Mucosa of descending colon (tissue), 3 donors: ENCODE data around the gene ITIH2. TPM values are rescaled to one million over a fixed set of nuclear protein-coding genes. Genes with fewer than 3 reads are reported as not detected.
"Not testable (repeated sequence)": the region's sequence is repeated elsewhere in the genome, so short reads cannot be mapped to it uniquely, and the experiment has no call there.

Experiments used
- ATAC-seq: fragments of 200-7000 bp; cut with Tn5 transposase; one replicate; pipeline ENCODE4 v1.9.1; 2020; ENCODE audit warnings: mild to moderate bottlenecking, moderate library complexity
- DNase-seq, 3 donors: peaks; one replicate each; pipeline ENCODE4 v3.0.0-alpha.2; 2020
- H3K36me3 ChIP-seq: fragments of 200-600 bp; one replicate; pipeline ENCODE4 v1.8.0; 2021; ENCODE audit warnings: low read depth, mild to moderate bottlenecking
- H3K4me1 ChIP-seq: fragments of 200-600 bp; one replicate; pipeline ENCODE4 v1.8.0; 2021; ENCODE audit warnings: low read depth, mild to moderate bottlenecking
- H3K4me3 ChIP-seq: fragments of 200-600 bp; one replicate; pipeline ENCODE4 v1.8.0; 2021; ENCODE audit warnings: mild to moderate bottlenecking
- H3K9me3 ChIP-seq: fragments of 200-600 bp; one replicate; pipeline ENCODE4 v1.8.0; 2021; ENCODE audit warnings: mild to moderate bottlenecking
- CTCF ChIP-seq: fragments of 200-600 bp; IDR thresholded peaks from one replicate; pipeline ENCODE4 v1.8.0; 2022; ENCODE audit warnings: antibody characterized with exemption, mild to moderate bottlenecking
- intact Hi-C, 2 donors: fragments of 100-400 bp; cut with DNase I in 1 of 2; cut with micrococcal nuclease in 1 of 2; formaldehyde crosslinking; loops; one replicate each; pipeline versions ENCODE4 v1.11.0 to v1.11.1; 2022; cut with DNase I, micrococcal nuclease
- total RNA-seq, 3 donors: library from RNA; stranded (reverse); fragmentation: NEBNext Ultra II Directional in 2 of 3; extraction: Animal tissue kit (Norgen Biotek cat#: 25700) in 2 of 3; gene quantifications; one replicate each; pipeline versions ENCODE4 v1.2.1 to v1.2.4, GENCODE V29; 2021 to 2023
- donor health status: DM: no; HTN: no; CAD: no; lungs with moderate emphysema.
- donor health status: DM: no; HTN: no; CAD: no.
- donor health status: DM: no; HTN: yes; CAD: no.

Gene ITIH2
- total RNA-seq, 3 donors from 2014 or later = not detected

GRCh38 chr10:7679256-7679655 is 23.9 kb upstream of the ITIH2 start:
- no peak overlapping the region for H3K4me3 ChIP-seq
- TF ChIP-seq CTCF = no peak
- no peaks in the 10 kb centered on the region for H3K9me3 ChIP-seq
- ATAC-seq (no peak), DNase-seq (no peak)
- intact Hi-C loops = no loop called here
- no peaks in the 10 kb centered on the region for H3K36me3 ChIP-seq
- H3K4me1 ChIP-seq = no peaks in the 10 kb centered on the region

GRCh38 chr10:7680078-7680477 is 23.0 kb upstream of the ITIH2 start:
- ATAC-seq, intact Hi-C loops, H3K4me3 ChIP-seq, H3K36me3 ChIP-seq, DNase-seq, H3K4me1 ChIP-seq, H3K9me3 ChIP-seq: not testable (repeated sequence)

- no peak for ATAC-seq
- H3K9me3 ChIP-seq = no peaks in the 10 kb centered on the region
- H3K4me1 ChIP-seq = no peaks in the 10 kb centered on the region
- H3K36me3 ChIP-seq = no peaks in the 10 kb centered on the region
- DNase-seq = no peak
- TF ChIP-seq CTCF = no peak
- H3K4me3 ChIP-seq = no peak overlapping the region
- intact Hi-C loops = loop anchor here (5.0 kb wide), 2 partner anchors 159 to 164 kb away; no protein-coding TSS in a partner anchor
These were observed 16.6 kb upstream of the ITIH2 start for GRCh38 chr10:7686351-7687171.

- peak; percentile 64 for TF ChIP-seq CTCF
- Histone ChIP-seq H3K9me3 (peaks cover 1% of the 10 kb centered on the region), H3K4me3 (no peak overlapping the region), H3K36me3 (no peaks in the 10 kb centered on the region), H3K4me1 (no peaks in the 10 kb centered on the region)
- intact Hi-C loops = loop anchor here (5.0 kb wide), 2 partner anchors 160 to 165 kb away; no protein-coding TSS in a partner anchor
- ATAC-seq = peak; percentile 95
- peak; percentile 65 to 88 (median 73) for DNase-seq
These were observed 15.7 kb upstream of the ITIH2 start for GRCh38 chr10:7687228-7687907.

- intact Hi-C loops = loop anchor here (5.0 kb wide), 2 partner anchors 162 to 167 kb away; no protein-coding TSS in a partner anchor
- no peaks in the 10 kb centered on the region for H3K36me3 ChIP-seq
- H3K9me3 ChIP-seq = peaks cover 3% of the 10 kb centered on the region
- no peak overlapping the region for H3K4me3 ChIP-seq
- no peak for TF ChIP-seq CTCF
- ATAC-seq = no peak
- no peak for DNase-seq
- no peaks in the 10 kb centered on the region for H3K4me1 ChIP-seq
These were observed 13.5 kb upstream of the ITIH2 start for GRCh38 chr10:7689591-7689990.

GRCh38 chr10:7690885-7691597 is 12.1 kb upstream of the ITIH2 start:
- H3K9me3 ChIP-seq, DNase-seq, H3K4me3 ChIP-seq, intact Hi-C loops, H3K36me3 ChIP-seq, H3K4me1 ChIP-seq, ATAC-seq: not testable (repeated sequence)

GRCh38 chr10:7692368-7692767 is 10.7 kb upstream of the ITIH2 start:
- H3K4me1 ChIP-seq, ATAC-seq, H3K4me3 ChIP-seq, DNase-seq, intact Hi-C loops, H3K36me3 ChIP-seq, H3K9me3 ChIP-seq: not testable (repeated sequence)

- H3K4me3 ChIP-seq, ATAC-seq, intact Hi-C loops, H3K4me1 ChIP-seq, H3K9me3 ChIP-seq, H3K36me3 ChIP-seq, DNase-seq: not testable (repeated sequence)
These were observed 9.9 kb upstream of the ITIH2 start for GRCh38 chr10:7693194-7693593.
